Raji (cell line): ENCODE data around the gene PDGFC.

ENCODE experiments used
- POLR2A ChIP-seq: IDR thresholded peaks from 2 replicates; pipeline ENCODE4 v1.6.1; 2011; ENCODE audit warnings: low read depth, low read length, control low read depth; ENCODE audit not compliant: insufficient read depth

The PDGFC gene

GRCh38 chr4:156909010-156909409 lies 62.6 kb downstream of the PDGFC start:
- TF ChIP-seq POLR2A, result no peak

GRCh38 chr4:156906325-156906724 lies 65.3 kb downstream of the PDGFC start:
- TF ChIP-seq POLR2A, result no peak

DNA sequence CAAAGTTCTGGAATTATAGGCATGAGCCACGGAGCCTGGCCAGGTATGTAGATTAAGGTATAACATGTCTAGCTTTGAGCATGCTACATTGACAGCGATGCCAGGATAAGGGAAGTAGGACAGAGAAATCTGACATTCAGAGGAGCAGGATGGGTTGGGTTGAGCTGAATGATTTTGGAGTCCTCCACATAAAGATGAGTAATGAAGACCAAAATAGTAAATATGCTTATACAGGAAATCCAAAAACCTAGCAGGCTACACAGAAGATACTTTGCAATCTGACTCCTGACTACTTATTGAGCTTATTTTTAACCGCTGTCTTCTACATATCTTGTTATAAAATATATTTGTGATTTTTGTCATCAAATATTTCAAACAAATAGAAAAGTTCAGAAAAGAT lies 69.7 kb downstream of the PDGFC start:
- no peak for TF ChIP-seq POLR2A

- no peak for TF ChIP-seq POLR2A
These were observed 73.1 kb downstream of the PDGFC start for GRCh38 chr4:156898373-156899117.

GRCh38 chr4:156896527-156896926 lies 75.1 kb downstream of the PDGFC start:
- no peak for TF ChIP-seq POLR2A

DNA sequence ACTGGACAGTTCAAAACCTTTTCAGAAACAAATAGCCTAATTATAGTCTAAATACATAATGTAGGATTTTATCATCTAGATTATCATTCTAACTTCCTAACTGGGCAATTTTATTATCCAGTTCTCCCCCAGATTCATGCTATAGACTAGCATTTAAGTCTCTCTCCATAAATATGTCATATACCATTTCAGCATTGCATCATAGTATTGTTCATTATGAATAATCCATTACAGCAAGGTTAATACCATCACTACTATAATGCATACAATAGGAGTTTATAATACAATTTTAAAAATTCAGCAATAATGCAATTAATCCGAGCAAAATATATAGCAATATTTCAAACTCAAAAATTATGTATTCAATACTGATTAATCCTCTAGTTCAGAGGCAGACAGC lies 77.4 kb downstream of the PDGFC start:
- no peak for TF ChIP-seq POLR2A

- TF ChIP-seq POLR2A, result no peak
These were observed 78.8 kb downstream of the PDGFC start for GRCh38 chr4:156892805-156893204.

DNA sequence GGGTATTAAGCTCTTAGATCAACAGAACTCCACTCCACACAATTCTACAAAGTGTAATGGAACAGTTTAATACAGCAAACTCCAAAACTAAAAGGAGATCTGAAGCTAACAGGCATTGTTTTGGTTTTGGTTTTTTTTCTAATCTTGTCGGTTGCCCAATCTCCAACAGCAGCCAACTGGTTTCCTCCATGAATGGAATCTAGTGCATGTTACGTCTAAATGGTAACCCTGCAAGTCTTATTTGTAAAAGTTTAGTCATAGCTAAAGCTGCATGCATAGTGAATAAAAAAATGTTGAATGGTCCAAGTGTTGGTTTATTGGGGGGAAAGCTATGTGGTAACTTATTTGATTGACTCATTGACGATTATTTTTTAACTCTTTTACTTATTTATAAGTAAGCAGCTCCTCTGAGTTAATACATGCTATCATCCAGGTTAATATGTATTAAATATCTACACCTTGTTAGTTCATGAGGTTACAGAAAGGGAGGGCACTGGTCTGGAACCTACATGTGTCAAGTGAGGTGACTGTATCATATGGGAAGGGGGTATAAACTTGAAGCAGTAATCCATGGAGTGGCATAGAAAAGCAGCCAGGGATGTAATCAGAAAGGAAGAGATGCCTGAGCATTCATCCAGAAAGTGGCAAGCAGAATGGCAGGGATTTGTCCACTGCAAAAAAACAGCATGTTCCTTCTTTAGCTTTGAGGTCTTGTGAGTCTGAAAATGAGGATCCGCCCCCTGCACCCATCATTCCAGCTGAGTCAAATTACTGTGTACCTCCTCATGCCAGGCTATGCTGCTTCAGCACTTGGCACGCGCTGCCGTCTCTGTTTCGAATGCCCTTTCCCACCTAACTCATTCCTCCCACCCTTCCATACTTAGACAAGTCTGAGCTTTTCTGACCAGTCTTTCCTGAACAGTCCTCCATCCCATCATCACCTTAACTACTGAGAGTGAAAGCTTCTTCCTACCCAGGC lies 81.7 kb downstream of the PDGFC start:
- no peak for TF ChIP-seq POLR2A

GRCh38 chr4:156888762-156889161 lies 82.8 kb downstream of the PDGFC start:
- TF ChIP-seq POLR2A, result no peak

GRCh38 chr4:156886481-156886880 lies 85.1 kb downstream of the PDGFC start:
- no peak for TF ChIP-seq POLR2A

DNA sequence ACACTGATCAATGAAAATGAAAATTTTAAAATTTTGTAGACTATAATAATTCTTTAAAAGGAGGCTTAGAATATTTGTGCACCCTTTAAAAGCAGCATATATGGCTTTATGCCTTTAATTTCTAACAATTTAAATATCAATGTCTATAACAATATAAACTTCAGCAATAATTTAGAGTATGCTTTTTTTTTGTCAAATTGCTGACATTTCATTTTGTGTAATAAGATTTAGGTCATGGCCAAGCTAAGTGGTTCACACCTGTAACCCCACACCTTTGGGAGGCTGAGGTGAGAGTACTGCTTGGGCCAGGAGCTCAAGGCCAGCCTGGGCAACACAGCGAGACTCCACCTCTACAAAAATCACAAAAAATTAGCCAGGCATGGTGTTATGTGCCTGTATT lies 86.2 kb downstream of the PDGFC start:
- TF ChIP-seq POLR2A, result no peak

GRCh38 chr4:156884183-156884582 lies 87.4 kb downstream of the PDGFC start:
- no peak for TF ChIP-seq POLR2A

DNA sequence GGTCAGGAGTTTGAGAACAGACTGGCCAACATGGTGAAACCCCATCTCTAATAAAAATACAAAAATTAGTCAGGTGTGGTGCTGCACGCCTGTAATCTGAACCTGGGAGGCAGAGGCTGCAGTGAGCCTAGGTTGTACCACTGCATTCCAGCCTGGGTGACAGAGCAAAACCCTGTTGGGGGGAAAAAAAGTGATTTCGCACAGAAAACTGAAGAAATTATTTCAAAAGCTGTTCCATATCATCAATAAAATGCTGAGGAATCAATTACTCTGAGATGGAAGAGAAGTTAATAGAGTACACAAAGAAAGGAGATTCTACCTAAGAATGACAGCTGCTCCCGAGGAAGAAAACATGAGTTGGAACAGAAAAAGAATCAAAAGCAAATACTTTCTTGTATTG lies 95.9 kb downstream of the PDGFC start:
- no peak for TF ChIP-seq POLR2A

DNA sequence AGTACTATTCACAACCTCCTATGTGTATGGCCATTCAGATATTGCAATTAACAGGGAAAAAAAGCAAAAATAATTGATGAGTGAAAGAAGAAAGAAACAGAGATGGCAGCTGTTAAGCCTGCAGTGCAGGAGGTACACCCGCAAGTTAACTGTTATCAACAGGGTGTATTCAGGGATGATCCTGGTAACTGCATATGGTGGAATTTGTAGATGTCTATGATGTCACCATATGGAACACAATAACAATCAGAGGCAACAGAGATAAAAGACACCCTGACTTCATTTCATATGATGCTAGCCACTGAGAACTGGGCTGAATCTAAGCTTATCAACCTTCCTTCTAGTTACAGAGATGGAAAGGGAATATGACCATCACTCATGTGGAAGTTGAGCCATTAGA lies 96.5 kb downstream of the PDGFC start:
- no peak for TF ChIP-seq POLR2A

GRCh38 chr4:156873799-156874198 lies 97.8 kb downstream of the PDGFC start:
- TF ChIP-seq POLR2A, result no peak

DNA sequence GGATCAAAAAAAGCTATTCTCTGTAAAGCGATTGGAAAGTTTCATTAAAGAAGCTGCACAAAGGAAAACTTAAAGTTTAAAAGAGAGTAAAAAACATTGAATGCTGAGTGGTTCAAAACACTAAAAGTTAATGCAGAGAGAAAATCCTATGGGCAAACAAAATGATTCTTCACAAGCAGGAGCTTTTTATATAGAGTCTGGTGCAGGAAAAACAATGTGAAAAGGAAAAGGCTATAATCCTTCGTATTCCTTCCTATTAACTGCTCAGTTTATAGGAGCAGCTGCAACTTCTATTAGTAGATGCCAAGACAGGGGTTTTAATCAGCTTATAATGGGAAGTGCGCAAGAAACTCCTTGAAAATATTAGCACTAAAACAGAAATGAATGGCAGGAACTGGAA lies 100.7 kb downstream of the PDGFC start:
- TF ChIP-seq POLR2A, result no peak

GRCh38 chr4:156870131-156870530 lies 101.5 kb downstream of the PDGFC start:
- no peak for TF ChIP-seq POLR2A

DNA sequence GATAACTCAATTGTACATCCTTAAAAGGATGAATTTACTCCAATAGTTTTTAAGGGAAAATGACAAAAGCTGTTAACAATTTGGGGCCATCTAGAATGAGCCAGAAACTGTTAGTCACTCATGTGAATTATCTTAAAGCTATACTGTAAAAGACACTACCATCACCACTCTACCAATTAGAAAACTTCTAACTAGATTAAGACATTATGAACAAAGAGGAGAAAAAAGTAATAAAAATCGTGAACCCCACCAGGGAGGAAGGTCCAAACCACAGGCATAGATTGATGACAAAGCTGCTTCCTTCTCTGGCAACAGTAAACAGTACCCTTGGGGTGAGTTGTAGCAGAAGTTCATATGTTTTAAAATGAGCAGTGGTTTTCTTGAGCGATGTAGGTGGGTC lies 106.1 kb downstream of the PDGFC start:
- TF ChIP-seq POLR2A, result no peak
